Endometrial microvascular endothelial cells (primary cell): ENCODE measurements around the gene CD40. TPM values are rescaled to one million over a fixed set of nuclear protein-coding genes. Genes with fewer than 3 reads are reported as not detected.

ENCODE experiments used
- in situ Hi-C: cut with HindIII; loops from 2 replicates; pipeline ENCODE4 v1.10.0; 2017; ENCODE audit warnings: low sequenced_read_pairs, low pct_unique_long_range_greater_than_20kb; ENCODE audit errors: inconsistent ontology term
- total RNA-seq: library from RNA; depleted of rRNA; stranded (reverse); fragments of >200 nt; gene quantifications from one replicate; pipeline ENCODE4 v1.2.3, GENCODE V29; 2015; ENCODE audit errors: inconsistent ontology term

CD40 gene
- total RNA-seq = 11.7 TPM

DNA sequence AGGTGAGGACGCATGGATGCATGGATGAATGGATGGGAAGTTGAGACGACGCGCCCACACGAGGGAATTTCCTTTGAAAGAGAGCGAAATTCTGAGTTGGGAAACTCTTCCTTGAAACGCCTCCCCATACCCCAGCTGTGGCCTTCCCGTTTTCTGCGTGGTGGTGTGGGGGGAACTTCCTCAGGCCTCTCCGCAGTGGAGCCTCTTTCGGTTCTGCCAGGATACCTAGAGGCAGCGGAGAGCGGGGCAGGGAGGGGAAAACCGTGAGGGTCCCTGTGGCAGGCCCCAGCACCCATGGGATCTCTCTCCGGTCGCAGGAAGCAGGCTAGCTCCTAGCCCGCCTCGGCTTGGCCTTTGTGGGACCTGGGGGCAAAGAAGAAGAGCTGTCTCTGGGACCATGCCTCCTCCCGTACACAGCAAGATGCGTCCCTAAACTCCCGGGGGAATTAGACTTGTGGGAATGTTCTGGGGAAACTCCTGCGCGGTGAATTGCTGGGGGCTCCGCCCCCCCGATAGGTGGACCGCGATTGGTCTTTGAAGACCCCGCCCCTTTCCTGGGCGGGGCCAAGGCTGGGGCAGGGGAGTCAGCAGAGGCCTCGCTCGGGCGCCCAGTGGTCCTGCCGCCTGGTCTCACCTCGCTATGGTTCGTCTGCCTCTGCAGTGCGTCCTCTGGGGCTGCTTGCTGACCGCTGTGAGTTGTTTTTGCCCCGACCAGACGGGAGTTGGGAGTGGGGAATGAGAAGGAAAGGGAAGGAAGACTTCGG, at the start of gene CD40:
TSS of gene CD40 (plus strand) at position 611 of the 764 bp plus-strand sequence. CDS start at position 641, 30 bp downstream.
- in situ Hi-C loops = no loop called here

DNA sequence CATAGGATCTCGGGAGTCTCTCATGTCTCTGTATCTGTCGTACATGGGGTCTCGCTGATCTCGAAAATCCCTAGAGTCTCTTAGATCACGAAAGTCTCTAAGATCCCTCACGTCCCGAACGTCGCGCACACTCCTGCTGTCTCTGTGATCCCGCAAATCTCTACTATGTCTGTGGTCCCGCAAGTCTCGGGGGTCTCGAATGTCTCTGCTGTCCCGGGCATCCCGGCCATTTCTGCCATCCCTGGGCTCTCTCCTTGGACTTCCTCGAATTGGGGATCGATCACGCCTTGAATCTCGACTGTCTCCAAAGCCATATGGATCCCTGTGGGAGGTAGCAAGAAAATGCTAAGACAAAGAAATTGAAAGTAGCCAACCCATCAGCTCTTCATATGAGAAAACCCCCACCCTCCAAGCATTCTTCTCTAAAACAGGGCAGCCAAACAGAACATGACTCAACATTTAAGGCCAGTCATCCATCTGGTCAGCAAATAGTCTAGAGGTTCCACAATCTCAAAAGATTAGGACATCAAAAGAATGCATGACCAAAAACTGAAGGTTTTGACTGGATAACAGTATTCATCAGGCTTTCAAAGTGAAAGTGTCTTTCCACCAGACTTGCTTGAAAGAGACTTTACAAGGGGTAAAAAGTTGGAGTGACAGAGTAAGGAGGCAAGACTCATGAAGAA, 47.8 kb upstream of the CD40 start:
- in situ Hi-C loops = no loop called here

DNA sequence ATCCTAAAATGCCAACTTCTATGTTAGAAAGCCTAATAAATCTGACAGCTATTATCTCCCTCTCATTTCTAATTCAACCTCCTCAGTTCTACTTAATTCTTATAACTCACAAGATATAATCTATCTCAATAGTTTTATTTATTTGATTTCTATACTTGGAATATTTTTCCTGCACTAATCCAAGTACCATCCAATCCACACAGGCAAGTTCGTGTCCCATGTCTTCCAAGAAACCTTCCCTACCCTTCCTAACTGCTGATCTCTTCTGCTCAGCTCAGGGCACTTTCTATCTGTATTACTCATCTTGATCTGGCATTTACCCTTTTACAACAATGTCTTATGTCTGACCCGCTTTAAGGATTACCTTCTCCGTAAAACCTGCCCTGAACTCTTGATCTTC, 46.5 kb upstream of the CD40 start:
- in situ Hi-C loops = no loop called here

DNA sequence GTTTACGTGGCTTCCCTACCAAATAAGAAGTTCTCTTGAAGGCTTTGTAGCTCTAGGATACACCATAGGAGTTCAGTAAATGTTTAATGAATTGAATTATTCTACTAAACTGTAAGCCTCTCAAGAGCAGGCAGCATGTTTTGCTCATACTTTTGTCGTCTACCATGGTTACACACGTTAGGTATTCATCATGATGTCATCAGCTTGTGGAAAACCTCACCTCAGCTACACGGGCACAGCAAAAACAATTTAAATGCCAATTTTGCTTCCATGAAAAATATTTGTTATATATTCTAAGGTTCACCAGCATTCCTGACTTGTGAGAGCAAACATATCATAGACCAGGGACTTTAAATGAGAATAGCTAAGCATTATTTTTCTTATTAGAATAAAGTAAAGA, 45.1 kb upstream of the CD40 start:
- in situ Hi-C loops = no loop called here

DNA sequence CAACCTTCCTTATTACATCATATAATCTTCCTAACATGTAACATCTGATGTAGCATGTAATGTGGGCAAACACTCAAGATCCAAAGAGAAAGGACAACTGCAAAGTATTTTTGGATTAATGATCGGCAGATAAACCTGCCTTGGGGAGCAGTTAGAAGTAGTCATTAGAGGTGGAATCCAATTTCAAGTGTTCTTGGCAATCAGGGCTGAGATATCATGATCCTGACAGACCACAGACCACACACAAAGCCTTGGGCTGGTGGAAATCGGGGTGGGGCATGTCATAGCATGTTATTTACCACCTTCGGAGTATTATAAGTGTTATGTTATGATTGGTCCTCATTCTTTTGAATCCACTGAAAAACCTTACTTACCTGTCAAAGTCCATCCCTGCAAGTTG, 44.7 kb upstream of the CD40 start:
- in situ Hi-C loops = no loop called here

DNA sequence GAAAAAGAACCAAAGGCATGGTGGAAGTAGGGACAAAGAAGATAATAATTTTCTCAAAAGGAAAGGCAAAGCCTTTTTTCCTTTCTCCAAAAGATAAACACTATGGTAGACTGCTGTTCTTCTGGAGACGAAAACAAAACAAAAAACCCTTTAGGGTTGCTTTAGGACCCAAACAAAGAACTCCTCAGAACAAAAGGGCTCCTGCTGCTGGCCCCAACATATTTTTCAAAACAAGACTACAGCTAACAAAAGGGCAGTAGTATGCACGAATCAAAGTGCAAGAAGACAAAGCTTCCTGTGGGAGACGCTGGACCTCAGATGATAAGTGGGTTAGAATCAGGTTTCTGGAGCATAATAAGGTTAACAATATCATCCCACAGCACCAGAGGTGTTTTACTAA, 44.1 kb upstream of the CD40 start:
- in situ Hi-C loops = no loop called here

DNA sequence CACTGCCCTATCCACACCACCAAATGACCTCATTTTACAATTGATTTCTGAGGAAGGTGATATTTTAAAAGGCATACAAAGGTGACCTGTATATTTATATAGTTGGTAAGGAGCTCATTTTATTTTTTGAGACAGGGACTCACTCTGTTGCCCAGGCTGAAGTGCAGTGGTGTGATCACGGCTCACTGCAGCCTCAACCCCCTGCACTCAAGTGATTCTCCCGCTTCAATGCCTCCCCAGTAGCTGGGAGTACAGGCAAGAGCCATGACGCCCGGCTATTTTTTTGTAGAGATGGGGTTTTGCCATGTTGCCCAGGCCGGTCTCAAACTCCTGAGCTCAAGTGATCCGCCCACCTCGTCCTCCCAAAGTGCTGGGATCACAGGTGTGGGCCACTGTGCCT, 41.3 kb upstream of the CD40 start:
- in situ Hi-C loops = no loop called here

DNA sequence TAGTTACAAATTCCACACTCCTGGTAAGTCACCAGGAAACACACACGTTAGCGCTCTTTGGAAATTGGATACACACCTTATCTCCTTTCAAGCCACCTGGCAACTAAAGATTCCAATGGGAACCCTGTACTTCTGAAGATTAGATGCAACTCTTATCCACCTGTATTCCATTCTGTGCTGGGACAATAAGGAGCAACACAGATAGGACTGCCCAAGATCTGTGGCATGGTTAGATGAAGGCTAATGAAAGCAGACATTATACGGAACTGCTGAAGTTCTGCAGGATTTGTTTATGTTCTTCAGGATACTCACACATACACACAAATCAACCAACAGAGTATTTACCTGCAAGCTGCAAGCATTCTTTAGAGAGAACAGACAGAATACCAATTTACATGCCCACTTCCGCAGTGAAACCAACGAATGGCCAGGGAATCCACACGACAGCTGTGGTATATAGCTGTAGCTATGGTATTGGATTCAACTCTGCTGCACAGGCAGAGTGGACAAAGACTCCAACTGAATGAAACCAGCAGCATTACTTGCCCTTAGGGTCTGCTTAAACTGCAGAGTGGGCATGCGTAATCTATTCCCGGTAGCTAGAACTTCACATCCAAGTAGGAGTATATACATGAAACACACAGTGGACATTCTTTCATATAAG, 40.3 kb upstream of the CD40 start:
- in situ Hi-C loops = no loop called here

DNA sequence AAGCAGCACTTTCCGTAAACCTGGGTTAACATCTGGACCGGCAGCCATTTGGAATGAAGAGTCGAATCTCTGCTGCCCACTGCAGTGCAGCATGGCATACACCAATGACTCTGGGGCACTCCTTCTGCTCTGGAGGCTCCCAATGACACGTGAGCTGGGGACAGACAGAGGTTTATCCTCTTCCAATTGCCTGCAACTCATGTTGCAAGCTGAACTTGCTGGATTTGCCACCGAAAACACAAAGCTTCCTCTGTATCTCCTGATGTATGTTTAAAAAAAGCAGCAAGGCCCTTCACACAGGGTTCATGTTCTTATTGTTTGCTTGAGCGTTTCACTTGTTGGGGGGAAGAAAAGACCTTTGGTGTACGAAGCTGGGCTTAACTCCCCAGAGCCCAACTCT, 39.2 kb upstream of the CD40 start:
- in situ Hi-C loops = no loop called here

DNA sequence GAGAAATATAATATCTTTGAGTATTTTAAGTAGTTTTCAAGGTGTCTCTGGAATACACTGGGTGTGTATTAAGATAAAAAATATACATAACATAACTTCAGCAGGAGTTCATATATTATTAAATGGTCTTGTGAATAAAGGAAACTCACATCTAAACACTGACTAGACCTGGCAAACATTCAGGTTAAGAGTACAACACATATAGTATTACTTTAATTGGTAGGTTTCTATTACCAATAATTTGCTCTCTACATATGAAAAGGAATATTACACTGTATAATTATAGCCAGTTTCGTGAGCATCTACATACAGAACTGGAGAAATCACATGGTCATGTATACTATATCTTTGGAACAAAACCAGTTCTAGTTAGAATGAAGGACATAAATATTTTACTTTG, 37.0 kb upstream of the CD40 start:
- in situ Hi-C loops = no loop called here

DNA sequence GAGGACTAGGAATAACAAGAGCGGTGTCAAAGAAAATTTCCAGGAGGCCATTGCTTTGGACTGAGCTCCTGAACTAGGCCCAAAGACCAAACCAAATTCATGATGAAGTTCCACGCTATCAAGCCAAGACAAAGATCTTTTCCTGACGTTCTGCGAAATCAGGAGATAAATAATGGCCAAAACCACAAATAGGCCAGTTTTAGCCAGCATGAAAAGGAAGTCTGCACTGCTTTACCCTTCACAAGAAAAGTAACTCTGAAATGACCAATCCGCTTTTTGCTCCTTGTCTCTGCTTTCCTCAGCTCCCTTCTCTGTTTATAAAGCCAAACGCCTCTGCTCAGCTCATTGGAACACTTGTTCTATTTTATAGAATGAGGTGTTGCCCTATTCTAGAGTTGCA, 35.0 kb upstream of the CD40 start:
- in situ Hi-C loops = no loop called here

DNA sequence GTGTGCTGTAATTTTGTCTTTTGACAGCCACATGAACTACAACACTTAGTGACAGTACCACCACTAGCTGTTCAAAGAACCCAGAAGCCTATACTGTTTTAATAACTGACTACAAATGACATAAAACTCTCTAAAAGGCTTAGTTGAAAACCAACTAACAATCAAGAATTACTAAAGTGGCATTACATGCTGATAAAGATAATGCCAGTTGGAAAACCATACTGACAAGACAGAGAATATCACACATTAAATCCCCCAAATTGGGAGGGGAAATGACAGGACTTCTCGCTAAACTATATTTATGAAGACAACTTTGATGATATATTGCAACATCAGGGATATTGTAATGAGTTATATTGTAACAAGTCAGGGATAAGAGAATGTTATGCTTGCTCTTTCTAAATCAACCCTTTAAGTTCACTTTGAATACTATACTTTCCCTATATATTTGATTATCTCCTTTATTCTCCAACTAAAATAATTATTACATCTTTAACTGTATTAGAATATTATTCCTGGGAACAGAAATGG, 34.5 kb upstream of the CD40 start:
- in situ Hi-C loops = no loop called here

DNA sequence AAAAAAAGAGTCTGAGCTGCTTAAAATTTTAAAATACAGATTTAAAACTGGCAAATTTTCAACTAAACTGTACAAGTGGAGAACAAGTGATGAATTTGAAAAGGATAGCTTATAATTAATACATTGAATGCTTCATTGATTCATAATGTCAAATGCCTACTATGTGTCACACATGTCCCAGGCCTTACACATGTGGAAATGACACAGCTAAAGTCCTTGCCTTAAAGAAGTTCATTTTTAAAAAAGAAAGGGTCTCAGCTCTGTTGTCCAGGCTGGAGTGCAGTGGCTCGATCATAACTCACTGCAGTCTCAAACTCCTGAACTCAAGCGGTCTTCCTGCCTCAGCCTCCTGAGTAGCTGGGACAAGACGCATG, 33.3 kb upstream of the CD40 start:
- in situ Hi-C loops = no loop called here

DNA sequence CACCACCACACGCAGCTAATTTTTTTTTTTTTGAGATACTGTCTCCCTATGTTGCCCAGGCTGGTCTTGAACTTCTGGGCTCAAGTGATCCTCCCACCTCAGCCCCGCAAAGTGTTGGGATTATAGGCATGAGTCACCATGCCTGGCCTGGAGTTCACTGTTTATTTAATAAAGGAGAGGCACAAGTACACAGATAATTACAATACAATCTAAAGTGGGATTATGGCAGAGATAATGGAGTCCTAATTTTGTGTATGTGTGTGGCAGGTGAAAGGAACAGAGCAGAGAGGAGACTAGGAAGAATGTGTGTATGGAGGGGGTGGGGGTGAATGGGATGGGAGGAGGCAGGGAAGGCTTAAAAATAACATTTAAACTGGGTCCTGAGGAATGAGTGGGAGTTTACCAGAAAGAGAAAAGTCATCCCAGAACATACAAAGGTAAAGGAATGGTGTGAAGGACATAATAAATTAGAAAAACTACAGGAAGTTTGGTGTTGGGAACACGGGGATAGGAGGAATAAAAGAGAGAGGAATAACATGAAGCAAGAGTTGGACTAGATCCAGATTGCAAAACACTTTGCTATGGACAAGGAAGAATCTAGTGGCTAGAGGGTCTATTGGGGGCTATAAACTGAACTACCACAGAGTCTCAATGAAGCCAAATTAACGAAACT, 32.8 kb upstream of the CD40 start:
- in situ Hi-C loops = no loop called here

DNA sequence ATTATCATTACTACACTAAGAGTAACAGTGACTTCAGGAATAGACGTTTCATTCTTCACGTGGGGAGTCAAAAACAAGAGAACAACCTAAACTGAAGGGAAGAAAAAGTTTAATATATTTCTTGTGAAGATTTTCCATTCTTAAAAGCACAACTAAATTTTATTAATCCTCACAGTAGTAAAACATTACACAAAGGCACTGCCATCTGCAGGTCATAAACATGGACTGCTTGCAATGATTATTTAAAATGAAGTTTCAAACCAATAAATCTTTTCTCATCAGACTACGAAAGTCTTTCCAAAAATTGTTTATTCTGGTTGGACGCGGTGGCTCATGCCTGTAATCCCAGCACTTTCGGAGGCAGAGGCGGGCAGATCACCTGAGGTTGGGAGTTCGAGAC, 31.0 kb upstream of the CD40 start:
- in situ Hi-C loops = no loop called here

DNA sequence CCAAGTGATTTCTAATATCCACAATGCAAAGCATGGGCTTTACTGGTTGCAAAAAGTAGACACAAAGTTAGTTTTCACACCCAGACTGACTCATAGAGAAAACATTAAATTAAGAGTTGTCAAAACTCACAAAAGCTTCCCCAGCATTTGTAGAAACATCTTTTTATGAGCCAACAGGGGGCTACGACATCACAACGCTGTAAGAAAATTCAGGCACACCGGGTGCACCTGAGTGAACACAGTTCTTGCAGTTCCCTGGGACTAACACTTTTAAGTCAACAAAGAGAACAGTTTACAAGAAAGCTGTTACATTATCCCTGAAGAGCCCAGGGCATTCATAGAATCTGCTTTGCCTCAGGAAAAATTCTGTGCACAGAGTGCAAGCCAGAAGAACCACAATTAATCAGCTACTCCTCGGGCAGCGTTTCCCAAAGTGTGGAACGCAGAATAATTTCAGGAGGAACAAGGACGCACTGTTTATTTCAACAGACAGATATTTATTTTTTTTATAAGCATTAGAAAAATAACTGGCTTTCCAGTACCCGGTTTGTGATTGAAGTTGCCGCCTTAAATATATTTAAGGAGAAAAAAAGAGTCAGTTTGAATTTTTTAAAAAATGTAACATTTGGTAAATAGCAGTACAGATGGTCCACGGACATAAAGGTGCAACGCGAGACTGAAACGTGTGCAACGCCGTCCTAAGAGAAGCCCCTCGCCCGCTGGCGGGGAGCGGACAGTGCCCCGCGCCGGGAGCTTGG, 29.5 kb upstream of the CD40 start:
- in situ Hi-C loops = no loop called here

DNA sequence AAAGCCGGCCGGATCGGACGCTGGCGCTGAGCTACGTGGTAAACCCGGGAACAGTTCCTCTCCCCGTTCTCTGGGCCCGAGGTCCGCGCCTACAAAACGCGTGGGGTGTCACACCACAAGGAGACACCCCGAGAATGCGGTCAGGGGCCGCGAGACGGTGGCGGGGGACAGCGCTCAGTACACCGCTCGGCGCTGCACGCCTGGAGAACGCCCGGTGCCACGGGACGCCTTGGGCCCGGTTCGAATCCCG, 29.0 kb upstream of the CD40 start:
- in situ Hi-C loops = no loop called here

DNA sequence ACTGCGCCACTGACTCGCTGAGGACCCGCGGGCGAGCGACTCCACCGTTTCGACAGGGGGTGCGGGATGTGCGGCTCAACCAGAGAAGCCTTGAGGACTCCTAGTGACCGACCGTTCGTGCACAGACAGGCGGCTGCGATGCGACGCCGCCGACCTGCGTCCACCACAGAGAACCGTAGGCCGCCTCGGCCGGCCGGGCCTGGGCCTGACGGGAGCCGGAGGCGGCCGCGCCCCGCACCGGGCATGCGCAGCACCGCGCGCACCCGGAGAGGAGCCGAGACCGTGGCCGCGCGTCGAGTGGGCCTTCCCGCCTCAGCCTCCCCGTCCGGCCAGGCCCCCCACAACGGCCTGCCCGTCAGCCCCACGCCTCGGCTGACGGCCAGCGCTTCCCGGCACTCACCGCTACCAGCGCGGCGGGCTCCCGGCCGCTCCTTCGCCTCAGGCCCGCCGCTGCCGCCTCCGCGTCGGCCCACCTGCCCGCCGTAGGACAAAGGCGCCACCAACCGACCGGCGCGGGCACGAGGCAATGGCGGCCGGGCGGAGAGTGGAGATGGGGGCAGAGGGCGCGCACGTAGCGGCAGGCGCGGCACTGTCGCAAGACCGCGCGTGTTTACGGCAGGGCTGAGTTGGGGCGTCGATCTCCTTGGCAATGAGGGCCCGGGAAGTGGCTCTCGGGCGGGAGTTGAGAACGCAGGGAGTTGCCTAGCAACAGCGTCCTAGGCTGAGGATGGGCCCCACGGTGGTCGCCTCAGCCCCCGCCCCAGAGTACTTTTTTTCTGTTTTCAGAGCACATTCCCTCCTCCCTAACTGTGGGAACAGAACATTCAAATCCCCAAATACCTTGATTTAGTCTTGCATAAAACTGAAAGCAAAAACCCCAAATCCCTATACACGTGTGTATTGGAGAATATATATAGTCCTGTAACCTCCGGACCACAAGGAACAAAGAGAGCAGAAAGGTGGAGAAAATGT, 28.4 kb upstream of the CD40 start, which contains the start of gene NCOA5:
TSS of gene NCOA5 (minus strand) at position 546 of the 972 bp plus-strand sequence. CDS start 10,538 bp downstream, outside the sequence.
- in situ Hi-C loops = no loop called here
